CD4-positive, alpha-beta T cell treated with Interferon gamma for 1 hour (primary cell): ENCODE measurements around the gene ZNF112.

Experiments
- DNase-seq: peaks from one replicate; pipeline ENCODE4 v3.0.0-alpha.2; 2020

The ZNF112 gene

GRCh38 chr19:44278181-44278690 lies 78.2 kb downstream of the ZNF112 start:
- DNase-seq: no peak

GRCh38 chr19:44277331-44277730 lies 79.1 kb downstream of the ZNF112 start:
- DNase-seq: no peak
